ENCODE measurements around the gene TMEM222.
"Not testable (repeated sequence)": the region's sequence is repeated elsewhere in the genome, so short reads cannot be mapped to it uniquely, and the experiment has no call there.

The TMEM222 gene, protein sequence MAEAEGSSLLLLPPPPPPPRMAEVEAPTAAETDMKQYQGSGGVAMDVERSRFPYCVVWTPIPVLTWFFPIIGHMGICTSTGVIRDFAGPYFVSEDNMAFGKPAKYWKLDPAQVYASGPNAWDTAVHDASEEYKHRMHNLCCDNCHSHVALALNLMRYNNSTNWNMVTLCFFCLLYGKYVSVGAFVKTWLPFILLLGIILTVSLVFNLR

DNA sequence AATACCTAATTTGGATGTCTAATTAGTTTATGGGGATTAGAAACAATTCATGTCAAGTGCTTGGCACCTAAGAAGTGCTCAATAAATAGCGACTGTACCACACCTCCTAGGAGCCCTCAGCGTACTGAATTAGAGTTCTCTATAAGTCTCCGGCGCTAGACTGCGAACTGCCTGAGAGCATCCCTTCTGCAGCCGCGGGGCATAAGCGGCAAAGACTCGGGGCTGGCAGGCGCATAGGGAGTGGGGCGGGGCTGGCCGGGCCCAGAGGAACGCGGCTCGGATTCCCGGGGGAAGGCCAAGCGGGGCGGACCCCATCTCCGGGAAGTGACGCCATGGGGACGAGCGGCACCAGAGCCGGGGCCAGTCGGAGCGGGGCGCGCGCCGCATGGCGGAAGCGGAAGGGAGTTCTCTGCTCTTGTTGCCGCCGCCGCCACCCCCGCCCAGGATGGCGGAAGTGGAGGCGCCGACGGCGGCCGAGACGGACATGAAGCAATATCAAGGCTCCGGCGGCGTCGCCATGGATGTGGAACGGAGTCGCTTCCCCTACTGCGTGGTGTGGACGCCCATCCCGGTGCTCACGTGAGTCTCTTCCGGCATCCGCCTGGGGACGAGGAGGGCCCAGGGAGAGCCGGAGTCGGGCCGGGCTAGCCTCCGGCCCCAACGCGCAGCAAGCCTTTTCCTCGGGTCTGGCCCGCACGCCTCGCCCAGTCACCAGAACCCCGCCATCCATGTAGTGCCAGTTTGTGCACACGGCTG is at the start of gene TMEM222:
Gene TMEM222 (plus strand): TSS at position 351 of the 756 bp plus-strand sequence. CDS start 35 bp downstream, at position 386.
- no peaks in the 10 kb centered on the region for H3K27me3 ChIP-seq (ENCODE audit: insufficient read depth, low read length)
- no peaks in the 10 kb centered on the region for H3K36me3 ChIP-seq (ENCODE audit: insufficient read depth, low read length)
- peak within 1 kb of the TSS; percentile 87 for H3K4me3 ChIP-seq (ENCODE audit: low read depth, low read length)
- peaks cover 9% of the 10 kb centered on the region for H3K4me1 ChIP-seq (ENCODE audit: control insufficient read depth, insufficient read depth, low read length, unreplicated experiment)
- peaks cover 49% of the 10 kb centered on the region for H3K79me2 ChIP-seq (ENCODE audit: control insufficient read depth, insufficient read depth, low read length, unreplicated experiment)
- peak within 1 kb of the TSS; percentile 68 for H3K27ac ChIP-seq (ENCODE audit: low read depth, low read length)
- peak within 1 kb of the TSS; percentile 96 for H2AFZ ChIP-seq (ENCODE audit: low read length, unreplicated experiment)

DNA sequence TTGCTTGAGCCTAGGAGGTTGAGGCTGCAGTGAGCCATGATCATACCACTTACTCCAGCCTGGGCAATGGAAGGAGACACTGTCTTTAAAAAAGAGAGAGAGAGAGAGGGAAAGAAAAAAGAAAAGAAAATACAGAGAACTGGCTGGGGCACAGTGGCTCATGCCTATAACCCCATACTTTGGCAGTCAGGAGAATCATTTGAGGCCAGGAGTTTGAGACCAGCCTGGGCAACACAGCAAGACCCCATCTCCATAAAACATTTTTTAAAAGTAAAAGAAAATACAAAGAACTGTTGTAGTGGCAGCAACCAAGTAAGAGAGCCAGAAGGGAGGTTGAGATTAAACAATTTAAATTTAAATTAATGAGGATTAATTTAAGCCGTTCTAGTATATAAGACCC is 47.8 kb upstream of the TMEM222 start:
- no peaks in the 10 kb centered on the region for H3K4me1 ChIP-seq (ENCODE audit: control insufficient read depth, insufficient read depth, low read length, unreplicated experiment)
- H3K4me3 ChIP-seq (ENCODE audit: low read depth, low read length): no peak overlapping the region
- H3K36me3 ChIP-seq (ENCODE audit: insufficient read depth, low read length): peaks cover 10% of the 10 kb centered on the region
- no peaks in the 10 kb centered on the region for H3K79me2 ChIP-seq (ENCODE audit: control insufficient read depth, insufficient read depth, low read length, unreplicated experiment)
- no peaks in the 10 kb centered on the region for H3K27me3 ChIP-seq (ENCODE audit: insufficient read depth, low read length)
- H3K27ac ChIP-seq (ENCODE audit: low read depth, low read length): no peak overlapping the region
- no peak overlapping the region for H2AFZ ChIP-seq (ENCODE audit: low read length, unreplicated experiment)

DNA sequence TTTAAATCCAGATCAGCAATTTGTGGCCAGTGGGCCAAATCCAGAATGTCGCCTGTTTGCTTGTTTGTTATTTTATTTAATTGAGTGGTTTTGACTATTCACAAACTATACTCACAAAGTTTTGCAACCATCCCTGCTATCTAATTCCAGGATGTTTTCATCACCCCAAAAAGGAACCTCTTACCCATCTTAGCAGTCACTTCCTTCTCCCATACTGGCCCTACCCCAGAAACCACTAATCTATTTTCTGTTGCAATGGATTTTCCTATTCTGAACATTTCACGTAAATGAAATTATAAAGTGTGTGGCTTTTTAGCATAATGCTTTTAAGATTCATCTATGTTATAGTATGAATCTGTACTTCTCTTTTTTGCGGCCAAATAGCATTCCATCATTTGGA is 46.3 kb upstream of the TMEM222 start:
- no peaks in the 10 kb centered on the region for H3K4me1 ChIP-seq (ENCODE audit: control insufficient read depth, insufficient read depth, low read length, unreplicated experiment)
- no peaks in the 10 kb centered on the region for H3K79me2 ChIP-seq (ENCODE audit: control insufficient read depth, insufficient read depth, low read length, unreplicated experiment)
- no peaks in the 10 kb centered on the region for H3K27me3 ChIP-seq (ENCODE audit: insufficient read depth, low read length)
- H3K4me3 ChIP-seq (ENCODE audit: low read depth, low read length): no peak overlapping the region
- H2AFZ ChIP-seq (ENCODE audit: low read length, unreplicated experiment): no peak overlapping the region
- H3K27ac ChIP-seq (ENCODE audit: low read depth, low read length): no peak overlapping the region
- peaks cover 10% of the 10 kb centered on the region for H3K36me3 ChIP-seq (ENCODE audit: insufficient read depth, low read length)

DNA sequence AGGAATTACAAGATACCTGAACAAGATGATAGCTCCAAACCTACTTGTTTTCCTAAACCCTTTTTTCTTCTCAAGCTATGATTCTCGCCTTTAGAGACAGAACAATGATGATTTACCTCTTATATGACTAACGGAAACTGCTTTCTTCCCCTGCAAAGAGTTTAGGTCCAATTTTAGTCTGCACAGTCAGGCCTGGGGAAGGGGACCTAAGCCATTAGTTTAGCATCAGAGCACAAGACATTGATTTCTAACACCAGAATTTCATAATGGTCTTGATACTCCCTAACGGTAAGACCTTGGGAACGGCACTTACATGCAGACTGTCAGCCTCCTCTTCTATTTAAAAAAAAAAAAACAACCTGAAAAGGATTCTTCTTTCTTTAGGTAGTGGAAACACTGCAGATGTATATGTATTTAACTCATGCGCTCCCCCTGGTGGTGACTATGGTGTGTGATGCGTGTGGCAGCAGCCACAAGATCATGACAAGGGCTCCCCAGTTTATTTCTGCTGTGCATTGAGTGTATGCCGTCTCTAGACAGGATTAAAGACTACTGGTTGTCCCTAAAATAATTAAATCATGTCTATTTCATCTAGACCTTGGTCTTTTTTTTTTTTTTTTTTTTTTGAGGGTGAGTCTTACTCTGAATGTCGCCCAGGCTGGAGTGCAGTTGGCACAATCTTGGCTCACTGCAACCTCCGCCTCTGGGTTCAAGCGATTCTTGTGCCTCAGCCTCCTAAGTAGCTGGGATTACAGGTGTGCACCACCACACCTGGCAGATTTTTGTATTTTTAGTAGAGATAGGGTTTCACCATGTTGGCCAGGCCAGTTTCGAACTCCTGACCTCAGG is 37.3 kb upstream of the TMEM222 start:
- H3K4me3 ChIP-seq (ENCODE audit: low read depth, low read length): no peak overlapping the region
- no peaks in the 10 kb centered on the region for H3K79me2 ChIP-seq (ENCODE audit: control insufficient read depth, insufficient read depth, low read length, unreplicated experiment)
- H3K27ac ChIP-seq (ENCODE audit: low read depth, low read length): no peak overlapping the region
- H3K36me3 ChIP-seq (ENCODE audit: insufficient read depth, low read length): no peaks in the 10 kb centered on the region
- no peaks in the 10 kb centered on the region for H3K27me3 ChIP-seq (ENCODE audit: insufficient read depth, low read length)
- no peak overlapping the region for H2AFZ ChIP-seq (ENCODE audit: low read length, unreplicated experiment)
- no peaks in the 10 kb centered on the region for H3K4me1 ChIP-seq (ENCODE audit: control insufficient read depth, insufficient read depth, low read length, unreplicated experiment)

DNA sequence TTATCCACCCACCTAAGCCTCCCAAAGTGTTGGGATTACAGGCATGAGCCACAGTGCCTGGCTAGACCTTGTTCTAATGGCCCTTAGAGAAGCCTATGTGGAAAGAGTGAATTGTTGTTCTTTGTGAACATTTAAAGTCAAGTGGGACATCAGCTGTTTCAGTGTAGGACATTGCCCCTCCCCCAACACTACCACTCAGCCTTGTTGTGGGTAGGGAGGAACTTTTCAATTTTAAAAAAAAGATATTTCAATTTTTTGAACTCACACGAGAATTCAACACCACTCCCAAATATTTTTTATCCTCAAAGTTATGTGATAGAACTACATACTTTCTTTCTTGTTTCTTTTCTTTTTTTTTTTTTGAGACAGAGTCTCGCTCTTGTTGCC is 36.7 kb upstream of the TMEM222 start:
- Histone ChIP-seq H2AFZ (ENCODE audit: low read length, unreplicated experiment) (no peak overlapping the region), H3K36me3 (ENCODE audit: insufficient read depth, low read length) (no peaks in the 10 kb centered on the region), H3K27me3 (ENCODE audit: insufficient read depth, low read length) (no peaks in the 10 kb centered on the region), H3K79me2 (ENCODE audit: control insufficient read depth, insufficient read depth, low read length, unreplicated experiment) (no peaks in the 10 kb centered on the region), H3K4me1 (ENCODE audit: control insufficient read depth, insufficient read depth, low read length, unreplicated experiment) (no peaks in the 10 kb centered on the region), H3K4me3 (ENCODE audit: low read depth, low read length) (no peak overlapping the region), H3K27ac (ENCODE audit: low read depth, low read length) (no peak overlapping the region)

DNA sequence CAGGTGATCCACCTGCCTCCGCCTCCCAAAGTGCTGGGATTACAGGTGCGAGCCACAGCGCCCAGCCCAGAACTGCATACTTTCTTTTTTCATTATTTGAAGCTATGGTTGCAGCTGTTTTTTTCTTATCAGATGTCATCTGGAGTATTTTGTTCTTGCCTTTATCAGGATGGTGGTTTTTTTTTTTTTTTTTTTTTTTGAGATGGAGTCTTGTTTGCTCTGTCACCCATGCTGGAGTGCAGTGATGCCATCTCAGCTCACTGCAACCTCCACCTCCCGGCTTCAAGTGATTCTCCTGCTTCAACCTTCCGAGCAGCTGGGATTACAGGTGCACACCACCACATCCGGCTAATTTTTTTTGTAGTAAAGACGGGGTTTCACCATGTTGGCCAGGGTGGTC is 36.1 kb upstream of the TMEM222 start:
- not testable (repeated sequence) for H3K27me3 ChIP-seq (ENCODE audit: insufficient read depth, low read length); H2AFZ ChIP-seq (ENCODE audit: low read length, unreplicated experiment); H3K4me1 ChIP-seq (ENCODE audit: control insufficient read depth, insufficient read depth, low read length, unreplicated experiment); H3K36me3 ChIP-seq (ENCODE audit: insufficient read depth, low read length); H3K4me3 ChIP-seq (ENCODE audit: low read depth, low read length); H3K79me2 ChIP-seq (ENCODE audit: control insufficient read depth, insufficient read depth, low read length, unreplicated experiment); H3K27ac ChIP-seq (ENCODE audit: low read depth, low read length)

DNA sequence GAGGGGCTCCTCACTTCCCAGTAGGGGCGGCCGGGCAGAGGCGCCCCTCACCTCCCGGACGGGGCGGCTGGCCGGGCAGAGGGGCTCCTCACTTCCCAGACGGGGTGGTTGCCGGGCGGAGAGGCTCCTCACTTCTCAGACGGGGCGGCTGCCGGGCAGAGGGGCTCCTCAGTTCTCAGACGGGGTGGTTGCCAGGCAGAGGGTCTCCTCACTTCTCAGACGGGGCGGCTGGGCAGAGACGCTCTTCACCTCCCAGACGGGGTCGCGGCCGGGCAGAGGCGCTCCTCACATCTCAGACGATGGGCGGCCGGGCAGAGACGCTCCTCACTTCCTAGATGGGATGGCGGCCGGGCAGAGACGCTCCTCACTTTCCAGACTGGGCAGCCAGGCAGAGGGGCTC is 32.8 kb upstream of the TMEM222 start:
- H3K4me3 ChIP-seq (ENCODE audit: low read depth, low read length); H3K27ac ChIP-seq (ENCODE audit: low read depth, low read length); H2AFZ ChIP-seq (ENCODE audit: low read length, unreplicated experiment); H3K36me3 ChIP-seq (ENCODE audit: insufficient read depth, low read length); H3K4me1 ChIP-seq (ENCODE audit: control insufficient read depth, insufficient read depth, low read length, unreplicated experiment); H3K79me2 ChIP-seq (ENCODE audit: control insufficient read depth, insufficient read depth, low read length, unreplicated experiment); H3K27me3 ChIP-seq (ENCODE audit: insufficient read depth, low read length): not testable (repeated sequence)

DNA sequence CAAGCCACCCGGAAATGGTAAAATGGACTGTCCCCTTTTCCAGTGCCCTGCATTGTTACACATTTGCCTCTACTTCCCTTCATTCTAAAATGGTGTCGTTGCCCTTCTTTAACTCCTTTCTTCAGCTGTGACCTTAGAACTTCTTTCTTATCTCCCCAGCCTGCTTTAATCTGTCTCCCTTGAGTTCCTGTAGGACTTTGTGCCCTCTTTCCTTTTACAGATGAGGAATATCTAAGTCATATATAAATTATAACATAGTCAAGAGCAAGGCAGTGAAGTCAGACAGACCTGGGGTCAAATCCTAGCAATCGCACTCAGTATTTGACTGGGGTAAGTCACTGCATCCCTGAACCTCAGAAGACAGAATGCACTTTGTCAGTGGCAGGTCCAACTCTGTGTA is 31.4 kb upstream of the TMEM222 start:
- Histone ChIP-seq H3K4me3 (ENCODE audit: low read depth, low read length) (no peak overlapping the region), H3K4me1 (ENCODE audit: control insufficient read depth, insufficient read depth, low read length, unreplicated experiment) (no peaks in the 10 kb centered on the region), H3K27ac (ENCODE audit: low read depth, low read length) (no peak overlapping the region), H2AFZ (ENCODE audit: low read length, unreplicated experiment) (no peak overlapping the region), H3K27me3 (ENCODE audit: insufficient read depth, low read length) (no peaks in the 10 kb centered on the region), H3K79me2 (ENCODE audit: control insufficient read depth, insufficient read depth, low read length, unreplicated experiment) (no peaks in the 10 kb centered on the region), H3K36me3 (ENCODE audit: insufficient read depth, low read length) (no peaks in the 10 kb centered on the region)

DNA sequence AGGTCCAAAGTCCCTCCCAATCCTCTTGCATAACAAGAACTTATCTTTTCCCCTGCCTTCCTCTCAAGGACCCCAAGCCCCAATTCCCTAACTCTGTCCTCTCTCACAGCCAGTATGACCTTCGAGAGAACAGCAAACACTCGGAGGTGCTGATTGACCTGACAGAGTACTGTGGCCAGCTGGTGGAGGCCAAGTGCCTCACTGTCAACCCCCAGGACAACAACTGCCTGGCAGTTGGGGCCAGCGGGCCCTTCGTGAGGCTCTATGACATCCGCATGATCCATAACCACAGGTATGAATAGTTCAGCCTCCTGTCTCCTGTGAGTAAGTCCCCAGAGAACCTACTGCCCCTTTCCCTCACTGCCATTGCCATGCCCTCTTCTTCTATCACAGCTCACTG is 29.9 kb upstream of the TMEM222 start:
- no peak overlapping the region for H2AFZ ChIP-seq (ENCODE audit: low read length, unreplicated experiment)
- H3K4me3 ChIP-seq (ENCODE audit: low read depth, low read length): no peak overlapping the region
- H3K27ac ChIP-seq (ENCODE audit: low read depth, low read length): no peak overlapping the region
- H3K27me3 ChIP-seq (ENCODE audit: insufficient read depth, low read length): no peaks in the 10 kb centered on the region
- no peaks in the 10 kb centered on the region for H3K4me1 ChIP-seq (ENCODE audit: control insufficient read depth, insufficient read depth, low read length, unreplicated experiment)
- no peaks in the 10 kb centered on the region for H3K36me3 ChIP-seq (ENCODE audit: insufficient read depth, low read length)
- no peaks in the 10 kb centered on the region for H3K79me2 ChIP-seq (ENCODE audit: control insufficient read depth, insufficient read depth, low read length, unreplicated experiment)

DNA sequence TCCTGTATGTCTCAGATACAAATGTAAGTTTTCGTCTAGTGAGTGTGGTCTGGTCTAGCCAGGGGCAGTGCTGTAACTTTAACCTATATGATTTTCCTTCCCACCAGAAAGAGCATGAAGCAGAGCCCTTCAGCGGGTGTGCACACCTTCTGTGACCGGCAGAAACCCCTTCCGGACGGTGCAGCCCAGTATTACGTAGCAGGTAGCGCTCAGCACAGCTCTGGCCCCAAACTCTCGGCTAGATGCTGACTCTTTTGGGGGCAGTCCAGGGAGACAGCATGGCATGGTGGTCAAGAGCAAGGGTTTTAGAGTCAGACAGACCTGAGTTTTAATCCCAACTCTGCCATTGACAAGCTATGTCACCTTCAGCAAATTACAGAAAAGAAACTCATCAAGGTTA is 28.0 kb upstream of the TMEM222 start:
- H3K4me1 ChIP-seq (ENCODE audit: control insufficient read depth, insufficient read depth, low read length, unreplicated experiment): peaks cover 5% of the 10 kb centered on the region
- no peak overlapping the region for H3K27ac ChIP-seq (ENCODE audit: low read depth, low read length)
- H2AFZ ChIP-seq (ENCODE audit: low read length, unreplicated experiment): no peak overlapping the region
- H3K79me2 ChIP-seq (ENCODE audit: control insufficient read depth, insufficient read depth, low read length, unreplicated experiment): no peaks in the 10 kb centered on the region
- no peak overlapping the region for H3K4me3 ChIP-seq (ENCODE audit: low read depth, low read length)
- H3K27me3 ChIP-seq (ENCODE audit: insufficient read depth, low read length): no peaks in the 10 kb centered on the region
- H3K36me3 ChIP-seq (ENCODE audit: insufficient read depth, low read length): no peaks in the 10 kb centered on the region

Measured in ACC112 (cell line).